GM21786 (cell line): Measurements from ENCODE around the gene RAD50.
"Not testable (repeated sequence)": the region's sequence is repeated elsewhere in the genome, so short reads cannot be mapped to it uniquely, and the experiment has no call there.

Source experiments
- ATAC-seq: cut with Tn5 transposase; IDR thresholded peaks from one replicate; pipeline ENCODE4 v1.9.1; 2021; ENCODE audit not compliant: unreplicated experiment

RAD50 gene

GRCh38 chr5:132691755-132692631, 135.2 kb downstream of the RAD50 start:
- not testable (repeated sequence) for ATAC-seq

GRCh38 chr5:132692632-132692967, 135.8 kb downstream of the RAD50 start:
- no peak for ATAC-seq
